Activated CD4-positive, alpha-beta T cell treated with anti-CD3 and anti-CD28 coated beads, Interleukin-2, amount 50 U/mL, for 1 hour (primary cell): ENCODE measurements around the gene TNIK.
"Not testable (repeated sequence)": the region's sequence is repeated elsewhere in the genome, so short reads cannot be mapped to it uniquely, and the experiment has no call there.

Experiments used
- DNase-seq: peaks from one replicate; pipeline ENCODE4 v3.0.0-alpha.2; 2020

The TNIK gene

DNA sequence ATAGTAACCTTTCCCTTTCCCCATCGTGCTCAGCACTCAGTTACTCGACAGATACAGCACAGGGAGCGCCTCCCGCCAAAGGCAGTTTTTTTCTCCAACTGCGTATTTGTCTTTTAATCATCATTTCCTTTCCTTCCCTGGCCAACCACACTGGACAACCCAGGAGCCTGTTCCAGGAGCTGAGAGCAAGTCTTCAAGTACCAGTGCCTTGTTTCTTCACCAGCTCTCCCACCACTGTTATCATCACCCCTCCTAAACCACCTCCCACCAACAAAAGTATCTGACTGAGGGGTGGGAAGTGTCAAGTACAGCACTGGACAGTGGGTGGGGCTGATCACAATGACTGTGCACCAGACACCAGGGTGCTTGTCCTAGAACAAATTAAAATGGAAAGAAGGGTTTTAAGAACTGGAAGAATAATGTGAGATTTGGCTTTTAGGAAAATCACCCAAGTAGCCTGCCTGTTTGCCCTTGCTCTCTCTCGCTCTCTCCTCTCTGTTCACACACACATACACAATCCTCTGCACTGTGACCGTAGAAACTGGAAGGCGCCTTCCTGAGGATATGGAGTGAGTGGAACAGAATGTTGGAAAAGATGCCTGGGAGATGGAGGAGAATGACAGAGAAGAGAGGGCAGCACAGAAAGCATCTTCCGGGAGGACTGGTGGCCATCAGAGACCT lies 126.3 kb downstream of the TNIK start:
- DNase-seq, result no peak

DNA sequence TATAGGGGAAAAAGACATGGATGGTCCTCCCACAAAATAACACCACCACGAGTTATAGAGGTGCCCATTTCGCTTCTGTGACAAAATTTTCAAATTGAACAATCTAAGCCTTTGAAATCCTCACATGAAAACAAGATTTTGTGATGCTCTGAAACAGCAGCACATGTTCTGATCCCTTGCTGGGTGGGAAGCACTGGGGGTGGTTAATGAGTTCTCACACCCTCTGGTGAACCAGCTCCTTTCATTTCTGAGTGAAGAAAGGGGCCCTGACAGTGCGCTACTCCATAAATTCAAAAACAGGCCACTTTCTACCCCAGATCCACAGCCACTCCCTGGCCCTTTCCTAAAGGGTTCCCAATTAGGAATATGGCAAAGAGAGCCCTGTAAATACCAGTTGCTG lies 129.3 kb downstream of the TNIK start:
- DNase-seq, result no peak

GRCh38 chr3:171329746-171330145 lies 130.5 kb downstream of the TNIK start:
- DNase-seq, result no peak

DNA sequence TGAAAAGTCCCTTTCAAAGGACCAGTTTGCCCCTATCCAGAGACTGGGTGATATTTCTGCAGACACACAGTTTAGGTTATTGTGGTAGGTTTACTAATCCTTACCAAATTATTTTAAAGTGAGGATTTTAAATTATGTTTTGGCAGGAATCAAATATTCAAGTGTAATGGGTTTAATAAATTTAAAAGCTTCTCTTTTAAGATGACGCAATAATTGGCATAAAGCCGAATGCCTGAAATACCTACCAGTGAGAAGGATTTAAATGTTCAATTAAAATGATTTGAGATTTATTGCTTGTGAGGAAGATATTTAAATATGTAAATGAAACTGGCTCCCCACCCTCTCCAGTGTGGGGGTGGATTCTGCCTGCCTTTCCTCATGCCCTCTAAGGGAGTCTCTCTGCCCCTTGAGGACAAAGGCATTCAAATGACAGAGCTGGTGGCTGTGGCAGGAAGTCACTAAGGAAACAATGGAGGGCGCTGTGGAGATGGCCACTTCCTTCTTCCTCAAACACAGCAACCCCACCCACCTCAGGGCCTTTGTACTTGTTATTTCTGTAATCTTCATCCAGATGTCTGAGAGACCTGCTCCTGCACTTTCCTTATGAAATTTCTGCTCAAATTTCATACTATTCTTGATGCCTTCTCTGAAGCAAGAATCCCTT lies 131.7 kb downstream of the TNIK start:
- peak; percentile 22 for DNase-seq

DNA sequence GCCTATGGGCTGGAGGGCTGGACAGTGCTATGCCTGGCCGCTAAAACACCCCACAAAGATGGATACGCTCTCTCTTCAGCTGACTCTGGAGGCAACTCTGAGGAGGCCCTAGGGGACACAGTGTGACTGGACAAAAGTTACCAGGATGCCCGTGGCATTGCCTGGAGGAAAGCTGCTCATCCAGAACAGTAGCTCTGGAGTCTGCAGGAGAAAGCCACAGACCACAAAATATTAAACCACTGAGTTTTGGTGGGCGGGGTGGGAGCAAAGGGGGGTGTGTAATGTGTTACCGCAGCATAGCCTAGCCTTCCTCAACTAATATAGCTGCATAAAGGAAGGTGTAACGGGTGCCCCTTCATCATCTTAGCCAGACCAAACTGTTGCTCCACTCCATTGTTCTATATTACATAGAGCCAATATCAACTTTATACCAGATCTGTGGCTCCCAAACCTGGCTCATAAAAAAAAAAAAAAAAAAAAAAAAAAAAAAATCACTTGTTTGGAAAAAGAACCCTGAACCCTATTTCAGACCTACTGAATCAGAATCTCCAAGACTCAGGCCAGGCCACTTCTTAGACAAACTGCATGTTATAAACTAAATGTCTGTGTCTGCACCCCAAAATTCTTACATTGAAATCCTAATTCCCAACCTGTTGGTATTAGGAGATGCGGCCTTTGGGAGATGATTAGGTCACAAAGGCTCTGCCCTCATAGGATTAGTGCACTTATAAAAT lies 132.6 kb downstream of the TNIK start:
- DNase-seq, result no peak

GRCh38 chr3:171326717-171327440 lies 133.3 kb downstream of the TNIK start:
- no peak for DNase-seq

DNA sequence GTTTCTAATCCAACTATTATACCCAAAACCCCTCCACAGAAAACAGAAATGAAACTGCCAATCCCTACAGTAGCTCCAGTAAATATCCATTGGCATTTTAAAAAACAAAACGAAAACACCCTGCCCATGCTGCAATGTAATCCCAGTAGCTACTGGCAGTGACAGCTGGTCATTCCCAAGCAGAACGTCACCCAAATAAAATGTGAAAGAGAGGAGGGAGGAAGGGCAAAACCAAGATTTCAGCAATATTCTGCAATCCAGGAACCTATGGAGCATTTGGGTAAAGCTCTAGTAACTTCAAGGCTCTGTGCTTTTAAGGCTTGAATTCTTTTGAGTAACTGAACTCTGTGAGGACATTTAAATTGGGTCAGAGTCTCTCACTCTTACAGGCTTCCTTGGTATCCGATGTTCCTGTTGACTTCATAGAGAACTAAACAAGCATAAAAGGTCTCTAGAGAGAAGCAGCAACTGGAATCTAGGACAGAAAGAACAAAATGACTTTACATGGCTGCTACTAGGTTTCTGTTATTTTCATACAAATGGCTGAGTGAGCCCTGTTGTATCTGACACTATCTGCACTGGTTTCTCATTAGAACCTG lies 136.2 kb downstream of the TNIK start:
- no peak for DNase-seq

GRCh38 chr3:171321559-171322360 lies 138.4 kb downstream of the TNIK start:
- DNase-seq, result no peak

DNA sequence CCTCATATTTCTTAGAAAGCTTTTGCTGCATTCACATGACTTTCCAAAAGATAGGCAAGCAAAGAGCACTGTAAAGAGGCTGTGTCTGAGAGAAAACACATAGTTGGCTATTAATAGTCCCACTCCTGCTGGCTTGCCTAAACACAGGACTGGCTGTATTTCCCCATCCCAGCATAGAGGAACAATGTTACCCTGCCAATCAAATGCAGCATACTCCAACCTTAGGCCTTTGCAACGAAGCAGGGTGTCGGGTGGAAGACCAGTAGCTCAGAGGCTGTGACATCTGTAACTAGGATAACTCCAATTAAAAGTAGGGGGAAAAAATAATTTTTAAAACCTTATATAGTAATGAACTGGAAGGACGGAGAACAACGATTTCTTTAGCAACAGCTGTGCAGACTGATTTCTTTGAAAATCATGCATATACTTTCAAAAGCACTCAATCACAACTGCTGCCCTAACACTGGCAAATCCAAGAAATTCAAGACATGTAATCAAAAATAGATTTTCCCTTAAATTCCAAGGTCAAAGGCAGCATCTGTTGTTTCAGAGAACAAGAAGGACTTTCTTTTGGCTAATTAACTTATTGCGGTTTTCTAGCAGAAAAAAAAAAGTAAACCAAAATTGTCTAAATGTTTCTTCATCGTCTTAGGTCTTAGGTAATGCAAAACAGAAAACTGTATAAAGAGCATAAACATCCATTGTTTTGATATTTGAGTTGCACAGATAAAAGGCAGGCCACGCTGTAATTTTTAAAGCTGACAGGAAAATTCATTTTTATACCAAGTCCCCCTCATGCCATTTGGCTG lies 139.3 kb downstream of the TNIK start:
- DNase-seq, result no peak

- DNase-seq, result no peak
These were observed 143.0 kb downstream of the TNIK start for GRCh38 chr3:171317171-171317570.

DNA sequence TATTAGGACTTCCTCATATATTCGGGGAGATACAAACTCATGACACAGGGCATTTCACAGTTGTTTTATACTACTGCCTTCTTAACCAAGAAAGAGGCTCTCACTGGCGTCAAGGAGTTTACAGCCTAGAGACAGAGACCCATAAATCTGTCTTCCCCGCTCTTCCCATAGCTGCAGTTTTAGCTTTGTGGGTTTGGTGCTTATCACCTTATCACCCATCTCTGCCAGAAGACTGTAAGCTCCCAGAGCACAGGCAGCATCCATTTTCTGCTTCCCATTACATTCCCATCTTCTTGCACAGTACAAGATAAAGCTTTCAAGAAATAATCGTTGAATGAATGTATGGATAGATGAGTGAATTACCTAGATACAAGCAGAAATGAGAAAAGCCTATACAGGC lies 144.3 kb downstream of the TNIK start:
- no peak for DNase-seq

DNA sequence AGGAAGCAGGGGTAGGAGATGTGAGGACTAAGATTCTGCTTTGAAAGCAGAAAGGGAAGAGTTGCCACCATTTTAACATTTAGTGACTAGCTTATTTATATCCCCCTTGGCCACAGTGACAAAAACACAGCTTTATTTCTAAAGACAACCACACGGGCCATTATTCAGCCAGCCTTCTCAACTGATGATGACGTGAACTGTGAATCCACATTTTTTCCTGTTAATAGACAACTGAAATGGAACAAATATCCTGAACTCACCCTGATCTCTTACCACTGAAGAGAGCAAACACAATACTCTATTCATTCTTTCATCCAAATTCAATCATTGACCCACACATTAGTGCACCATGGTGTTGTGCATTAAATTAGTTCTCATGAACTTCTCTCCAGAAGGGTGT lies 145.1 kb downstream of the TNIK start:
- no peak for DNase-seq

DNA sequence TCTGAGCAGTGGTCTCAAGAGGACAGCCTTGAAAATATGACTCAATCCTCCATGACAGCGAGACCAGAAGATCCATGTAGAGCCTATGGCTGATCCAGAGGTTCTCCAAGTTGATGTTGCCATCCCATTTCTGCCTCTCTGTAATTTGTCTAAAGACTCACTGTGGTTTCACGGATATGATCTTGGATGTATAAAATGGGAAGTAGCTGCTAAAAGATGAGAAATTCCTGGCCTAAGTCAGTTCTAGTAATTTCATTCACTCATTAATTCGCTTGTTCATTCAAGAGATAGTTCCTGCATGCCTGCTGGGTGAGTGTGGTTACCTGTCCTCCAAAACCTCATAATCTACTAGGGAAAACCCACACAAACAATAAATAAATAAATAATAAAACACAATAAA lies 145.9 kb downstream of the TNIK start:
- DNase-seq, result no peak

DNA sequence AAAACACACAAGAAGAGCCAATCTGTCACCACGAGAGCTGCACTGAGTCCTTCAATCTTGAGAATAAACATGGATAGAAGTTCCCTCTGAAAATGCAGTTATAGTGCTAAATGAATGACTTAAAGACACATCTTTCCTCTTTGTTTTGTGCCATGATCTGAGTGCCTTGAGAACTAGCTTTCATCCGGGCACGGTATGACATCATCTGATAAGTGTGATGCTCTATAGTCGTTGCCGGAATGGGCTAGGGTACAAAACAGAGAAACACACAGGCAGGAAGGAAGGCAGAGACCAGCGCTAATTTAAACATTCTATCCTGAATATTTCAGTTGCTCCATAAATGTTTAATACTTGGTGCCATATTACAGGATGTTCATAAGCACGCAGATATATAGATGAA lies 146.5 kb downstream of the TNIK start:
- DNase-seq, result no peak

- no peak for DNase-seq
These were observed 147.5 kb downstream of the TNIK start for GRCh38 chr3:171312741-171313140.

- no peak for DNase-seq
These were observed 148.4 kb downstream of the TNIK start for GRCh38 chr3:171311784-171312183.

GRCh38 chr3:171309906-171310359 lies 150.3 kb downstream of the TNIK start:
- no peak for DNase-seq

DNA sequence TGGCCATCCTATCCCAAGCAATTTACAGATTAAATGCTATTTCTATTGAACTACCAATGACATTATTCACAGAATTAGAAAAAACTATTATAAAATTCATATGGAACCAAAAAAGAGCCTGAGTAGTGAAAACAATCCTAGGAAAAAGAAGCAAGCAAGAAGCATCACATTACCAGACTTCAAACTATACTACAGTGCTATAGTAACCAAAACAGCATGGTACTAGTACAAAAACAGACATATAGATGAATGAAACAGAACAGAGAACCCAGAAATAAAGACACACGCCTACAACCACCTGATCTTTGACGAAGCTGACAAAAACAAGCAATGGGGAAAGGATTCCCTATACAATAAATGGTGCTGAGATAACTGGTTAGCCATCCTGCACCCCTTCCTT lies 152.2 kb downstream of the TNIK start:
- DNase-seq, result no peak

GRCh38 chr3:171307046-171307585 lies 153.1 kb downstream of the TNIK start:
- no peak for DNase-seq

DNA sequence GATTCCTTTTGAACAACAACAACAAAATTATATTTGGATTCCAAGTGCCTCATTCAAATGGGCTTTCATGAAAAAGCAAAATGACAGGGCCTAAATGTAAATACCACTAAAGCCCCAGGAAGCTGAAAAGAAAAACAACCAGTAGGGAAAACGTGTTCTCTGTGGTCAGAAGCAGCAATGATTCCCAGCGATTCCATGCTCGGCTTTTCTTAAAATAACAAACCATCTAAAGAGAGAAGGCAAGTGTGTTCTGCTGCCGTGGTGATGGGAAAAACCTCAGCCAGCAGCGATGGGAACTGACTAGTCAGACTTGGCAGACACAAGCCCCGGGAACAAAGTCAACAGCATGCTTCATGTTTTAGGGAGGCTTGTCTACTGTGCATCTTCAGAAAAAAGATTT lies 153.6 kb downstream of the TNIK start:
- no peak for DNase-seq

DNA sequence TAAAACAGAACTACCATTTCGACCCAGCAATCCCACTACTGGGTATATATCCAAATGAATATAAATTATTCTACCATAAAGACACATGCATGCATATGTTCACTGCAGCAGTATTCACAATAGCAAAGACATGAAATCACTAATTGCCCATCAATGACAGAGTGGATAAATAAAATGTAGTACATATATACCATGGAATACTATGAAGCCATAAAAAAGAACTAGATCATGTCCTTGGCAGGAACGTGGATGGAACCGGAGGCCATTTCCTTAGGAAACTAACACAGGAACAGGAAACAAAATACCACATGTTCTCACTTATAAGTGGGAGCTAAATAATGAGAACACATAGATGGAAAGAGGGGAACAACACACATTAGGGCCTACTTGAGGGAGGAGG lies 154.4 kb downstream of the TNIK start:
- not testable (repeated sequence) for DNase-seq
